DOHH2 (cell line): Measurements from ENCODE around the gene EPHB2.

Source experiments
- EZH2phosphoT487 ChIP-seq: fragments of 200-600 bp; sonication (generic); IDR thresholded peaks from 2 replicates; pipeline ENCODE4 v1.6.1; 2017; ENCODE audit warnings: borderline replicate concordance, mild to moderate bottlenecking, antibody characterized with exemption, low read length, moderate library complexity, mixed read lengths
- TF ChIP-seq, protein P1 (sequence below): fragments of 200-600 bp; sonication (generic); IDR thresholded peaks from one replicate; pipeline ENCODE4 v1.5.1; 2014; ENCODE audit warnings: antibody characterized with exemption, mild to moderate bottlenecking, low read depth, low read length; ENCODE audit not compliant: poor library complexity, severe bottlenecking

GRCh38 chr1:22711071-22711470 is 432 bp downstream of the EPHB2 start:
- TF ChIP-seq, protein P1, sequence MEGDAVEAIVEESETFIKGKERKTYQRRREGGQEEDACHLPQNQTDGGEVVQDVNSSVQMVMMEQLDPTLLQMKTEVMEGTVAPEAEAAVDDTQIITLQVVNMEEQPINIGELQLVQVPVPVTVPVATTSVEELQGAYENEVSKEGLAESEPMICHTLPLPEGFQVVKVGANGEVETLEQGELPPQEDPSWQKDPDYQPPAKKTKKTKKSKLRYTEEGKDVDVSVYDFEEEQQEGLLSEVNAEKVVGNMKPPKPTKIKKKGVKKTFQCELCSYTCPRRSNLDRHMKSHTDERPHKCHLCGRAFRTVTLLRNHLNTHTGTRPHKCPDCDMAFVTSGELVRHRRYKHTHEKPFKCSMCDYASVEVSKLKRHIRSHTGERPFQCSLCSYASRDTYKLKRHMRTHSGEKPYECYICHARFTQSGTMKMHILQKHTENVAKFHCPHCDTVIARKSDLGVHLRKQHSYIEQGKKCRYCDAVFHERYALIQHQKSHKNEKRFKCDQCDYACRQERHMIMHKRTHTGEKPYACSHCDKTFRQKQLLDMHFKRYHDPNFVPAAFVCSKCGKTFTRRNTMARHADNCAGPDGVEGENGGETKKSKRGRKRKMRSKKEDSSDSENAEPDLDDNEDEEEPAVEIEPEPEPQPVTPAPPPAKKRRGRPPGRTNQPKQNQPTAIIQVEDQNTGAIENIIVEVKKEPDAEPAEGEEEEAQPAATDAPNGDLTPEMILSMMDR: no peak
- TF ChIP-seq EZH2phosphoT487: no peak
